ENCODE measurements around the gene KCNK10.

GRCh38 chr14:88234442-88234841 is 88.6 kb downstream of the KCNK10 start:
- TF ChIP-seq POLR2A (IDR thresholded peaks at IDR 0.05; ENCODE audit: low read depth, low read length), result no peak
- no peak for TF ChIP-seq POLR2AphosphoS5 (IDR thresholded peaks at IDR 0.05; ENCODE audit: low read depth, low read length)
- no peak for TF ChIP-seq TAF1 (IDR thresholded peaks at IDR 0.05; ENCODE audit: low read depth, low read length)
- no peak for TF ChIP-seq SPI1 (IDR thresholded peaks at IDR 0.05; ENCODE audit: low read depth, low read length)
- TF ChIP-seq POU2F2 (IDR thresholded peaks at IDR 0.05; ENCODE audit: low read depth, low read length), result no peak

Measured in GM12891 (cell line).